CD14-positive monocyte (primary cell): ENCODE results near the gene TTYH1. TPM values are rescaled to one million over a fixed set of nuclear protein-coding genes. Genes with fewer than 3 reads are reported as not detected.
A peak's percentile ranks its signal among the peaks of the same experiment; 100 is the strongest.

Experiments used
- DNase-seq, 3 donors: peaks; one replicate each; pipeline ENCODE4 v3.0.0-alpha.2; 2011 to 2022
- H2AFZ ChIP-seq: 2 replicates; pipeline ENCODE4 v1.6.0; 2012; ENCODE audit warnings: mild to moderate bottlenecking, low read depth, low read length, inconsistent platforms; ENCODE audit not compliant: insufficient read depth, poor library complexity, severe bottlenecking
- H3K27ac ChIP-seq, 2 donors: 1 replicate in 1 of 2; 2 replicates in 1 of 2; pipeline ENCODE4 v1.5.1; 2012 to 2013; ENCODE audit warnings: low read length in 2 of 2, control low read depth in 1 of 2, inconsistent platforms in 1 of 2, low read depth in 1 of 2, mild to moderate bottlenecking in 1 of 2
- H3K27me3 ChIP-seq, 2 donors: one replicate each; pipeline versions ENCODE4 v1.6.0 to v1.6.1; 2011 to 2013; ENCODE audit warnings: low read length in 2 of 2; ENCODE audit not compliant: control insufficient read depth in 2 of 2, insufficient read depth in 2 of 2
- H3K36me3 ChIP-seq, 2 donors: replicated peaks in 1 of 2; 1 replicate in 1 of 2; 2 replicates in 1 of 2; pipeline versions ENCODE4 v1.5.1 to v1.6.1; 2012 to 2013; ENCODE audit warnings: low read length in 2 of 2, control low read depth in 1 of 2, inconsistent platforms in 1 of 2, mild to moderate bottlenecking in 1 of 2; ENCODE audit not compliant: insufficient read depth in 2 of 2, control insufficient read depth in 1 of 2
- H3K4me1 ChIP-seq, 2 donors: 1 replicate in 1 of 2; 2 replicates in 1 of 2; pipeline versions ENCODE4 v1.5.1 to v1.6.1; 2012 to 2013; ENCODE audit warnings: low read length in 2 of 2, control low read depth in 1 of 2, inconsistent platforms in 1 of 2, mild to moderate bottlenecking in 1 of 2, moderate library complexity in 1 of 2; ENCODE audit not compliant: insufficient read depth in 2 of 2, control insufficient read depth in 1 of 2
- H3K4me2 ChIP-seq: replicated peaks from 2 replicates; pipeline ENCODE3; 2012; ENCODE audit warnings: low read length, moderate library complexity, mild to moderate bottlenecking; ENCODE audit not compliant: poor library complexity, severe bottlenecking; ENCODE audit errors: extremely low read depth
- H3K4me3 ChIP-seq, 3 experiments: fragments of 200-600 bp in 1 of 3; sonication (generic) in 1 of 3; replicated peaks in 1 of 3; 1 replicate in 2 of 3; 2 replicates in 1 of 3; pipeline ENCODE4 v1.5.1; 2011 to 2013; ENCODE audit warnings: low read length in 3 of 3, mild to moderate bottlenecking in 3 of 3, control low read depth in 2 of 3, low read depth in 2 of 3, inconsistent platforms in 1 of 3, moderate library complexity in 1 of 3
- H3K79me2 ChIP-seq: 2 replicates; pipeline ENCODE4 v1.6.0; 2012; ENCODE audit warnings: mild to moderate bottlenecking, control low read depth, inconsistent platforms, low read length, moderate library complexity; ENCODE audit not compliant: insufficient read depth
- H3K9ac ChIP-seq: 2 replicates; pipeline ENCODE4 v1.6.0; 2017; ENCODE audit warnings: low read length, mild to moderate bottlenecking; ENCODE audit not compliant: insufficient read depth, poor library complexity, severe bottlenecking
- H3K9me3 ChIP-seq, 2 donors: replicated peaks in 1 of 2; 1 replicate in 1 of 2; 2 replicates in 1 of 2; pipeline versions ENCODE4 v1.5.1 to v1.6.1; 2012 to 2013; ENCODE audit warnings: low read length in 2 of 2, control low read depth in 1 of 2; ENCODE audit not compliant: control insufficient read depth in 1 of 2, insufficient read depth in 1 of 2
- H4K20me1 ChIP-seq: 2 replicates; pipeline ENCODE4 v1.6.0; 2012; ENCODE audit warnings: mild to moderate bottlenecking, low read length, control low read depth, moderate library complexity; ENCODE audit not compliant: insufficient read depth
- H3K27ac Mint-ChIP-seq, 7 donors: one replicate each; pipeline ENCODE4 v1.8.0; 2020; ENCODE audit warnings: mild to moderate bottlenecking in 7 of 7, mixed read lengths in 7 of 7, moderate library complexity in 6 of 7, inconsistent platforms in 2 of 7
- H3K27me3 Mint-ChIP-seq, 3 donors: one replicate each; pipeline ENCODE4 v1.8.0; 2021 to 2022; ENCODE audit warnings: low read depth in 3 of 3, mild to moderate bottlenecking in 3 of 3, mixed read lengths in 3 of 3, moderate library complexity in 3 of 3, inconsistent platforms in 1 of 3
- H3K36me3 Mint-ChIP-seq, 2 donors: one replicate each; pipeline ENCODE4 v1.8.0; 2020; ENCODE audit warnings: mixed read lengths in 2 of 2, inconsistent platforms in 1 of 2, mild to moderate bottlenecking in 1 of 2
- H3K4me1 Mint-ChIP-seq: one replicate; pipeline ENCODE4 v1.8.0; 2020; ENCODE audit warnings: mild to moderate bottlenecking, mixed read lengths
- H3K4me3 Mint-ChIP-seq, 2 donors: one replicate each; pipeline ENCODE4 v1.8.0; 2020; ENCODE audit warnings: mild to moderate bottlenecking in 2 of 2, mixed read lengths in 2 of 2, moderate library complexity in 1 of 2
- H3K9me3 Mint-ChIP-seq, 7 donors: one replicate each; pipeline ENCODE4 v1.8.0; 2020 to 2022; ENCODE audit warnings: mixed read lengths in 7 of 7, mild to moderate bottlenecking in 6 of 7, moderate library complexity in 6 of 7, inconsistent platforms in 2 of 7
- WGBS: methylation state at CpG from one replicate; pipeline ENCODE4 v1.1.5; 2013; ENCODE audit warnings: missing lambda C conversion rate; ENCODE audit not compliant: insufficient coverage; 5-methylcytosine and 5-hydroxymethylcytosine counted together
- intact Hi-C, 2 donors: fragments of 100-400 bp; cut with micrococcal nuclease; formaldehyde crosslinking; loops; one replicate each; pipeline versions ENCODE4 v1.15.0 to v1.15.1; 2023
- polyA plus RNA-seq, 3 donors: library from polyadenylated mRNA; depleted of rRNA in 1 of 3; unstranded in 2 of 3; stranded (reverse) in 1 of 3; fragments of 300-500 nt in 2 of 3; fragments of >200 nt in 1 of 3; fragmentation: Illumina TruSeq in 2 of 3; gene quantifications; 1 replicate in 2 of 3; 2 replicates in 1 of 3; pipeline ENCODE4 v1.2.3, GENCODE V29; 2012 to 2021
- TF ChIP-seq, protein P1 (sequence below): fragments of 200-600 bp; IDR thresholded peaks from one replicate; pipeline ENCODE4 v1.8.0; 2022; ENCODE audit warnings: antibody characterized with exemption, mild to moderate bottlenecking

Gene TTYH1
- polyA plus RNA-seq, 3 donors, result not detected

DNA sequence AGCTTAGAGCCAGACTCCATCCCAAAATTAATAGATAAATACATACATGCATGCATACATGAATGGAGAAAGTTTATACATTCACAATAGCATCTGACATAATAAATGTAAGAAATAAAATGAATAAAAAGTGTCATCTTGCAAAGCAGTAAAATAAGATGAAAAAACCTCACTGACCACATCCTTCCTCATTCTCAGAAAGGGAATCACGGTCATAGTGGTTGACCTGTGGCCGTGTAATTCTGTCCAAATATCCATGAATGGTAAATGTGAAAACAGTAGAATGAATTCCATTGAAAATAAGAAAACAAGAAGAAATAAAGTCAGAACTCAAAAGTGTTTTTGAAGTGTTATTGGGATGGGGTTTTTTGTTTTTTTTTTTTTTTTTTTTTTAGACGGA is 67.6 kb downstream of the TTYH1 start:
- Histone ChIP-seq H3K4me1 (peaks cover 24 to 33% of the 10 kb centered on the region in 2 donors), H3K36me3 (no peaks in the 10 kb centered on the region), H3K27me3 (peaks cover 36 to 83% of the 10 kb centered on the region in 2 donors), H3K9me3 (peaks cover 0 to 8% of the 10 kb centered on the region in 2 donors), H3K9ac (no peak overlapping the region), H3K79me2 (no peaks in the 10 kb centered on the region), H2AFZ (no peak overlapping the region), H4K20me1 (peaks cover 10% of the 10 kb centered on the region), H3K27ac (no peak overlapping the region), H3K4me3 (no peak overlapping the region), H3K4me2 (peak overlapping the region; percentile 44)
- peak; percentile 48 to 70 (median 65) for DNase-seq
- H3K9me3 Mint-ChIP-seq, result peaks cover 0 to 15% (median 7%) of the 10 kb centered on the region in 7 donors
- WGBS, result no CpG with 5 or more reads among the region's 3 CpGs
- H3K27ac Mint-ChIP-seq, result no peak overlapping the region
- H3K27me3 Mint-ChIP-seq, result peaks cover 65 to 81% (median 73%) of the 10 kb centered on the region in 3 donors
- H3K4me3 Mint-ChIP-seq, result peak overlapping the region in 1 of 2 donors; percentile 84
- TF ChIP-seq, protein P1, sequence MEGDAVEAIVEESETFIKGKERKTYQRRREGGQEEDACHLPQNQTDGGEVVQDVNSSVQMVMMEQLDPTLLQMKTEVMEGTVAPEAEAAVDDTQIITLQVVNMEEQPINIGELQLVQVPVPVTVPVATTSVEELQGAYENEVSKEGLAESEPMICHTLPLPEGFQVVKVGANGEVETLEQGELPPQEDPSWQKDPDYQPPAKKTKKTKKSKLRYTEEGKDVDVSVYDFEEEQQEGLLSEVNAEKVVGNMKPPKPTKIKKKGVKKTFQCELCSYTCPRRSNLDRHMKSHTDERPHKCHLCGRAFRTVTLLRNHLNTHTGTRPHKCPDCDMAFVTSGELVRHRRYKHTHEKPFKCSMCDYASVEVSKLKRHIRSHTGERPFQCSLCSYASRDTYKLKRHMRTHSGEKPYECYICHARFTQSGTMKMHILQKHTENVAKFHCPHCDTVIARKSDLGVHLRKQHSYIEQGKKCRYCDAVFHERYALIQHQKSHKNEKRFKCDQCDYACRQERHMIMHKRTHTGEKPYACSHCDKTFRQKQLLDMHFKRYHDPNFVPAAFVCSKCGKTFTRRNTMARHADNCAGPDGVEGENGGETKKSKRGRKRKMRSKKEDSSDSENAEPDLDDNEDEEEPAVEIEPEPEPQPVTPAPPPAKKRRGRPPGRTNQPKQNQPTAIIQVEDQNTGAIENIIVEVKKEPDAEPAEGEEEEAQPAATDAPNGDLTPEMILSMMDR, result no peak
- intact Hi-C loops, result loop anchor here in 1 of 2 donors (10.0 kb wide), 1 partner anchor 192 kb away; no protein-coding TSS in a partner anchor
- H3K4me1 Mint-ChIP-seq, result peaks cover 34% of the 10 kb centered on the region
- peaks cover 0 to 2% of the 10 kb centered on the region in 2 donors for H3K36me3 Mint-ChIP-seq

- intact Hi-C loops, result loop anchor here in 1 of 2 donors (10.0 kb wide), 1 partner anchor 190 kb away; no protein-coding TSS in a partner anchor
- Mint-ChIP-seq H3K27me3 (peaks cover 70 to 79% (median 72%) of the 10 kb centered on the region in 3 donors), H3K27ac (no peak overlapping the region), H3K4me3 (peak overlapping the region in 1 of 2 donors; percentile 88), H3K4me1 (peaks cover 29% of the 10 kb centered on the region), H3K36me3 (peaks cover 0 to 2% of the 10 kb centered on the region in 2 donors), H3K9me3 (peaks cover 0 to 14% (median 2%) of the 10 kb centered on the region in 7 donors)
- peaks cover 35 to 83% of the 10 kb centered on the region in 2 donors for H3K27me3 ChIP-seq
- H3K9ac ChIP-seq, result no peak overlapping the region
- H3K4me2 ChIP-seq, result no peak overlapping the region
- H3K36me3 ChIP-seq, result no peaks in the 10 kb centered on the region
- H3K27ac ChIP-seq, result no peak overlapping the region
- H3K9me3 ChIP-seq, result peaks cover 0 to 6% of the 10 kb centered on the region in 2 donors
- no peaks in the 10 kb centered on the region for H3K79me2 ChIP-seq
- H3K4me1 ChIP-seq, result peaks cover 24 to 29% of the 10 kb centered on the region in 2 donors
- no peak overlapping the region for H2AFZ ChIP-seq
- DNase-seq, result no peak
- TF ChIP-seq, protein P1, result no peak
- H3K4me3 ChIP-seq, result no peak overlapping the region
- 81% methylated on average over 10 of the region's 10 CpGs for WGBS
- peaks cover 10% of the 10 kb centered on the region for H4K20me1 ChIP-seq
Measured at GRCh38 chr19:54484451-54484850, 69.2 kb downstream of the TTYH1 start.
